ELR (cell line): ENCODE data around the gene RABL2A.
"Not testable (repeated sequence)": the region's sequence is repeated elsewhere in the genome, so short reads cannot be mapped to it uniquely, and the experiment has no call there.

Source experiments
- DNase-seq: peaks from one replicate; pipeline ENCODE4 v3.0.0-alpha.2; 2015; ENCODE audit warnings: low read depth

RABL2A gene

GRCh38 chr2:113626616-113627330, at the start of gene RABL2A:
Gene RABL2A (plus strand): TSS chr2:113627266. CDS start chr2:113628607, 1,341 bp downstream.
- peak; percentile 82 for DNase-seq

GRCh38 chr2:113578508-113578907, 48.6 kb upstream of the RABL2A start:
- DNase-seq, result not testable (repeated sequence)

DNA sequence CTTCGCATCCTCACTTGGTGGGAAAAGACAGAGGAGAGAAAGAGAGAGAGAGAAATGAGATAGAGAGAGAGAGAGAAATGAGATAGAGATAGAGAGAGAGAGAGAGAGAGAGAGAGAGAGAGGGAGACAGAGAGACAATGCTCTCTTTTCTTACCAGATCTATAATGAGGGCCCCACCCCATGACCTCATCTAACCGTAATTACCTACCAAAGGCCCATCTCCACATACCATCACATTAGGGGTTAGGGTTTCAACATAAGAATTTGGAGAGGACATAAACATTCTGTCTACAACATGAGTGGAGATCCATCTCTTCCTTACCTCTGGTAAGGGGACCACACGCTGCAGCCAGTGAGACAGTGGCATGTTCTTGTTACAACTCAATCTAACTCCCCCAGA, 44.6 kb upstream of the RABL2A start:
- not testable (repeated sequence) for DNase-seq

GRCh38 chr2:113583521-113584225, 43.4 kb upstream of the RABL2A start:
- DNase-seq, result peak; percentile 83

DNA sequence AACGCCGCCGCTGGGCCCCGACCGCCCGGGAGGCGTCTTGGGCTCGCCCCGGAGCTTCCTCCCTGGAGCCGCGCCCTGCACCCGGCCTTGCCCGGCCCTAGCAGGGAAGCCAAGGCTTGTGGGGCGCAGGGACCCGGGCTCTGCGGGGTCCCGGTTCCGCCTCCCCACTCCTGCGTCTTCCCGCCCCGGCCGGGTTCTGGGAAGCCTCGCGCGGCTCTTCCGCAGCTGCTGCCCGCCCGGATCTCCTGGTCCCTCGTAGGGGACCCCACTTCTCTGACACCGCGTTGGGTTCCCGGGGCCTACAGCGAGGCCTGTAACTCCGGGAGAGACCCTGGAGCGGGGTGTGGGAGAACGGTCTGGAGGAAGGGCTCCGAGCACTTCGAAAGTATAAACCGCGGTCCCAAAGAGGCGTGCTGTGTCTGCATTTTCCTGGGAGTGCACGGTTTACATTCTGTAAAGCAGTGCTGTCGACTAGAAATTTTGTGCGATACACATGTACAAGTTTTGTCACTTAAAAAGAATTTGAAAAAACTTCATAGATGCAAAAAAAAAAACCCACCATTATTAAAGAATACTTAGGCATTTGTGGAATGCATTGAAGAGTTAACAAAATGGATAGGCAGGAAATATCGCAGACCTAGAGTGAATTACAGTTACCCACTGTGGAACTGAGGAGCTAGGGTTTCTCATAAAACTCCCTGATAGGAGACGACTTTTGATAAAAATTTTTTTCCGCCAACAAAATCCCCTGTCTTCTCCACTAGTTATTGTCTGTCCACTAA, 42.6 kb upstream of the RABL2A start:
- peak; percentile 28 for DNase-seq

DNA sequence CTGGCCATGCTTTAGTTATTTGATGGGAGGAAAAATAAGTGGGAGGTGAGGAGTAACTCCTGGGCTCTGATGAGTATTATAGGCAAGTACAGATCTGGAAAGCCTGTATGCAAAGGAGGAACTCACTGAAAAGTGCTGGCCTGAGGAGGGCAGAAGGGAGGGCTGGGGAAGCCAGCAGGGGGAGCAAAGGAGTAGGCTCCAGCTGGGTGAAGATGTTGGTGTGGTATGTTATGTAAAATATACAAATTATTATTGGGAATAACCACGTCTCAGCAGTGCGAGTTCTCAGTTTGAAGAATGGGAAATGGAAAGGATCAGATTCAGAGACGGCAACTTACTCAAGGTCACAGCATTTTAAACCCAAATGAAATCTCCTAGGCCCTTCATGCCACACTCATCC, 39.9 kb upstream of the RABL2A start:
- DNase-seq, result peak; percentile 39

GRCh38 chr2:113589591-113589990, 37.5 kb upstream of the RABL2A start:
- not testable (repeated sequence) for DNase-seq

- DNase-seq, result not testable (repeated sequence)
Observed at GRCh38 chr2:113591926-113592325, 35.1 kb upstream of the RABL2A start.

DNA sequence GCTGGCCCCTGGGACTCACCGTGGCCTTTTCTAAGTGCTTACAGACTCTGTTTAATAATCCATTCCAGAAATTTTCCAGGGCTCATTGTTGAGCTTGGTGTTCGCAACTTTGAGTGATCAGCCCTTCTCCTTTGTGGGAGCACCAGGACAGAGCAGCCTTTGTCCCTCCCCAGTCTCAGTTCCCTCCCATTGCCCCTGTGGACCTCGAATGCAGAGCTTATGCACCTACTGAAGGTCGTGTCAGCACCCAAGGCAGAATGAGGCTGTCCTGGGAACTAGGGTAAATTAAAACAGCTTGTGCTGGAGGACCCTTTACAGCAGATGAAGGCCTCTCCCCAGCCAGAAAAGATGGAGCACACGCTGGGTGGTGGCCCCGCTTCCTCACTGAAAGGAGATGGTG, 33.8 kb upstream of the RABL2A start:
- DNase-seq, result not testable (repeated sequence)

DNA sequence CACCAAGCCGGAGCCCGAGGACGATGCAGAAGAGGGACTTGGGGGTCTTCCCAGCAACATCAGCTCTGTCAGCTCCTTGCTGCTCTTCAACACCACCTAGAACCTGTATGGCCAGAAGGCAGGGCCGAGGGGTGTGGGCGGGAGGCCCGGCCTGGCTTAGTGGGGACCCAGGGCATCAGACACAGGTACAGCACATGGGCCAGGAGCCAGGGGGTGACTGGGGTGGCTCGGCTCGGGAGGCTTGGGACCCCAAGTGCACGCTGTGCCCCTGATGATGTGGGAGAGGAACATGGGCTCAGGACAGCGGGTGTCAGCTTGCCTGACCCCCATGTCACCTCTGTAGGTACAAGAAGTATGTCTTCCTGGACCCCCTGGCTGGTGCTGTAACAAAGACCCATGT, 31.3 kb upstream of the RABL2A start:
- not testable (repeated sequence) for DNase-seq

- not testable (repeated sequence) for DNase-seq
Observed at GRCh38 chr2:113597164-113597563, 29.9 kb upstream of the RABL2A start.

GRCh38 chr2:113597572-113597971, 29.5 kb upstream of the RABL2A start:
- not testable (repeated sequence) for DNase-seq

DNA sequence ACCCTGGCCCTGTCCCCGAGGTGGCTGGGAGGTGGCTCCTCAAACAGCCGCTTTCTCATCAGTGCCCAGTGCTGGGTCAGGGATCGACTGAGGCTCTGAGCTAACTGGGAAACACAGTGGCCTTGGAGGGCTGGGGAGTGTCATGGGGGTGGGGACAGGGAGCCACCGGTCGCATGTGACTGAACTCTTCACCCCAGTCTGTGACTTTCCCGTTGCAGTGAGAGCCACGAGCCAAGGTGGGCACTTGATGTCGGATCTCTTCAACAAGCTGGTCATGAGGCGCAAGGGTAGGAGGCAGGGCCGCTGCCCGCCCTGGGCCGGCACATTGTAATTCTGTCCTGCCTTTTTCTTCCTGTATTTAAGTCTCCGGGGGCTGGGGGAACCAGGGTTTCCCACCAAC, 28.9 kb upstream of the RABL2A start:
- DNase-seq, result not testable (repeated sequence)

GRCh38 chr2:113598738-113599137, 28.3 kb upstream of the RABL2A start:
- not testable (repeated sequence) for DNase-seq

DNA sequence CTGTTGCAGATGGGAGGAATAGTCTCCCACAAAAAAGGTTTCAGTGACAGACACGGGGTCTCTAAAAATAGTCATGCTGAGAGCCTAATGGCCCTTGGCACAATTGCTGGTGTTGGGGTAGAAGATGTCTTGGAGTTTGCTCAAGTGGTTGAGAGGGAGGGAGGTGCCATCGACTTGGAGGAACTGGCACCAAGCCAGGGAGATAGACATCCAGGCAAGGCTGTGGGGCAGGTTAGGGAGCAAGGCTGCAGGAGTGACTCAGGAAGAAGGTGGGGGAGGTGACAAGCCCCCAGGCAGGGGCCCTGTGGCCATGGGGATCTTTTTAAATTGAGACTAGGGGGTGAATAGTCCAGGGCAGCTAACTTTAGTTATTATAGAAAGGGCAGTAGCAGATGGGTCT, 27.9 kb upstream of the RABL2A start:
- not testable (repeated sequence) for DNase-seq

DNA sequence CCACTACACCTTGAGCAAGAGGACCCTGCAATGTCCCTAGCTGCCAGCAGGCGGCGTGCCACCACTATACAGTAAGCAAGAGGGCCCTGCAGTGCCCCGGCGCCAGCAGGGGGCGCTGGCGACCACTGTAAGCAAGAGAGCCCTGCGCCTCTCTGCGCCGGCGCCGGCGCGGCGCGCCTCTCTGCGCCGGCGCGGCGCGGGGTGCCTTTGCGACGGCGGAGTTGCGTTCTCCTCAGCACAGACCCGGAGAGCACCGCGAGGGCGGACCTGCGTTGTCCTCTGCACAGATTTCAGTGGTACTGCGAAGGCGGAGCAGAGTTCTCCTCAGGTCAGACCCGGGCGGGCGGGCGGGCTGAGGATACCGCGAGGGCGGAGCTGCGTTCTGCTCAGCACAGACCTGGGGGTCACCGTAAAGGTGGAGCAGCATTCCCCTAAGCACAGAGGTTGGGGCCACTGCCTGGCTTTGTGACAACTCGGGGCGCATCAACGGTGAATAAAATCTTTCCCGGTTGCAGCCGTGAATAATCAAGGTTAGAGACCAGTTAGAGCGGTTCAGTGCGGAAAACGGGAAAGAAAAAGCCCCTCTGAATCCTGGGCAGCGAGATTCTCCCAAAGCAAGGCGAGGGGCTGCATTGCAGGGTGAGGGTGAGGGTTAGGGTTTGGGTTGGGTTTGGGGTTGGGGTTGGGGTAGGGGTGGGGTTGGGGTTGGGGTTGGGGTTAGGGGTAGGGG, 24.9 kb upstream of the RABL2A start:
- peak; percentile 36 for DNase-seq

- no peak for DNase-seq
Observed at GRCh38 chr2:113602869-113603466, 24.1 kb upstream of the RABL2A start.

DNA sequence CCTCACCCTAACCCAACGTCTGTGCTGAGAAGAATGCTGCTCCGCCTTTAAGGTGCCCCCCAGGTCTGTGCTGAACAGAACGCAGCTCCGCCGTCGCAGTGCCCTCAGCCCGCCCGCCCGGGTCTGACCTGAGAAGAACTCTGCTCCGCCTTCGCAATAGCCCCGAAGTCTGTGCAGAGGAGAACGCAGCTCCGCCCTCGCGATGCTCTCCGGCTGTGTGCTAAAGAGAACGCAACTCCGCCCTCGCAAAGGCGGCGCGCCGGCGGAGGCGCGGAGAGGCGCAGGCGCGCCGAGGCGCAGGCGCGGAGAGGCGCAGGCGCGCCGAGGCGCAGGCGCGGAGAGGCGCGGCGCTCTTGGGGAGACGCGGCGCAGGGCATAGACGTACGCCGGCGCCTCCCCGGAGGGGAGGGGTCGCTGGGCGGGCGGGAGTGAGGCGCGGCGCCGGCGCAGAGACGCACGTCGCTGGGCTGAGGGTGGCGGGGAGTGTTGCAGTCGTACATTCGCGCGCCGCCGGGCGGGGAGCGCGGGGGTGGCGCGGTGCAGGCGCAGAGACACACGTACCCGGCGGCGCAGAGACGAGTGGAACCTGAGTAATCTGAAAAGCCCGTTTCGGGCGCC, 23.5 kb upstream of the RABL2A start:
- DNase-seq, result peak; percentile 91

DNA sequence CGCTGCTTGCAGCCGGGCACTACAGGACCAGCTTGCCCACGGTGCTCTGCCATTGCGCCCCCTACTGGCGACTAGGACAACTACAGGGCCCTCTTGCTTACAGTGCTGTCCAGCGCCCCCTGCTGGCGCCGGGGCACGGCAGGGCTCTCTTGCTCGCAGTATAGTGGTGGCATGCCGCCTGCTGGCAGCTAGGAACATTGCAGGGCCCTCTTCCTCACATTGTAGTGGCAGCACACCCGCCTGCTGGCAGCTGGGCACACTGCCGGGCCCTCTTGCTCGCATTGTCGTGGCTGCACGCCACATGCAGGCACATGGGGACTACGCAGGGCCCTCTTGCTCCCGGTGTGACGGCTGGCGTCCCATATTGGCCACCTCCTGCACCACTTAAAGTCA, 23.0 kb upstream of the RABL2A start:
- DNase-seq, result peak; percentile 89

GRCh38 chr2:113604661-113605060, 22.4 kb upstream of the RABL2A start:
- not testable (repeated sequence) for DNase-seq

DNA sequence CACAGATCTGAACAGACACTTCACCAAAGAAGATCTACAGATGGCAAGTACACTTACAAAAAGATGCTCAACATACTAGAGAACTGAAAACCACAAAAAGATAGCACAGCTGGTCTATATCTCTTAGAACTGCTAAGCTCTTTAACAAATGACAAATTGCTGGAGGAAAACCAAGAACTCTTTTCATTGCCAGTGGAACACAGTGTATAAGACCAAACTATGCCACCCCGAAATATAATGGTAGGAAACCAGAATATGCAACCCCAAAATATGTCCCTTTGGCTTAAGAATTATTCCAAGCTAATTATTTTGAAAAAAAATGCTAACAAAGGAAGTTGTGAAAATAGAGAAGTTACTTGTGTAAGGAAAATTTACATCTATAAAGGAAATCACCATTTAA, 21.0 kb upstream of the RABL2A start:
- not testable (repeated sequence) for DNase-seq
